ENCODE measurements around the gene FRMD4B. TPM values are rescaled to one million over a fixed set of nuclear protein-coding genes. Genes with fewer than 3 reads are reported as not detected.
A peak's percentile ranks its signal among the peaks of the same experiment; 100 is the strongest.

The FRMD4B gene
- polyA plus RNA-seq, 3 donors = 13.2 to 21.0 (median 19.6) TPM

- Histone ChIP-seq H3K27me3 (ENCODE audit: control insufficient read depth in 2 of 2, insufficient read depth in 2 of 2, low read length in 2 of 2) (no peaks in the 10 kb centered on the region), H2AFZ (ENCODE audit: insufficient read depth, low read depth, low read length, poor library complexity, severe bottlenecking) (peak overlapping the region; percentile 24), H3K36me3 (replicated peaks in 1 of 2; ENCODE audit: control insufficient read depth in 1 of 2, insufficient read depth in 2 of 2, low read length in 2 of 2) (no peaks in the 10 kb centered on the region), H3K27ac (ENCODE audit: low read depth in 1 of 2, low read length in 2 of 2) (no peak overlapping the region), H3K9me3 (replicated peaks in 1 of 2; ENCODE audit: control insufficient read depth in 1 of 2, insufficient read depth in 1 of 2, low read length in 2 of 2) (no peaks in the 10 kb centered on the region), H3K4me2 (replicated peaks; ENCODE audit: extremely low read depth, low read length, poor library complexity, severe bottlenecking) (peak overlapping the region; percentile 58), H4K20me1 (ENCODE audit: insufficient read depth, low read length) (no peaks in the 10 kb centered on the region), H3K4me1 (ENCODE audit: control insufficient read depth in 1 of 2, insufficient read depth in 2 of 2, low read length in 2 of 2) (peaks cover 13 to 23% of the 10 kb centered on the region in 2 donors), H3K9ac (ENCODE audit: insufficient read depth, low read length, poor library complexity, severe bottlenecking) (no peak overlapping the region), H3K4me3 (replicated peaks in 1 of 3; ENCODE audit: low read depth in 2 of 3, low read length in 3 of 3) (peak overlapping the region in 2 of 3 experiments; percentile 11 to 46), H3K79me2 (ENCODE audit: insufficient read depth, low read length) (no peaks in the 10 kb centered on the region)
- peaks cover 0 to 4% (median 0%) of the 10 kb centered on the region in 3 donors for H3K27me3 Mint-ChIP-seq (ENCODE audit: low read depth in 3 of 3)
- peak in 1 of 3 donors; percentile 10 for DNase-seq
- no peak for TF ChIP-seq CTCF (IDR thresholded peaks at IDR 0.05)
- 5% methylated on average over 16 of the region's 17 CpGs for WGBS (ENCODE audit: insufficient coverage)
- peak overlapping the region; percentile 58 to 88 for H3K4me3 Mint-ChIP-seq
- H3K27ac Mint-ChIP-seq = peak overlapping the region in 5 of 7 donors; percentile 14 to 70 (median 25)
- H3K9me3 Mint-ChIP-seq = peaks cover 0 to 2% (median 0%) of the 10 kb centered on the region in 7 donors
- intact Hi-C loops (cut with micrococcal nuclease) = no loop called here
- peaks cover 9 to 13% of the 10 kb centered on the region in 2 donors for H3K36me3 Mint-ChIP-seq
- peaks cover 34% of the 10 kb centered on the region for H3K4me1 Mint-ChIP-seq
These were observed 15.6 kb downstream of the FRMD4B start for GRCh38 chr3:69370156-69370883.

GRCh38 chr3:69368129-69368741 is 17.7 kb downstream of the FRMD4B start:
- Histone ChIP-seq H3K9ac (ENCODE audit: insufficient read depth, low read length, poor library complexity, severe bottlenecking) (no peak overlapping the region), H4K20me1 (ENCODE audit: insufficient read depth, low read length) (no peaks in the 10 kb centered on the region), H3K9me3 (replicated peaks in 1 of 2; ENCODE audit: control insufficient read depth in 1 of 2, insufficient read depth in 1 of 2, low read length in 2 of 2) (no peaks in the 10 kb centered on the region), H3K27me3 (ENCODE audit: control insufficient read depth in 2 of 2, insufficient read depth in 2 of 2, low read length in 2 of 2) (no peaks in the 10 kb centered on the region), H3K79me2 (ENCODE audit: insufficient read depth, low read length) (no peaks in the 10 kb centered on the region), H3K4me2 (replicated peaks; ENCODE audit: extremely low read depth, low read length, poor library complexity, severe bottlenecking) (no peak overlapping the region), H3K27ac (ENCODE audit: low read depth in 1 of 2, low read length in 2 of 2) (no peak overlapping the region), H3K4me3 (replicated peaks in 1 of 3; ENCODE audit: low read depth in 2 of 3, low read length in 3 of 3) (no peak overlapping the region), H3K4me1 (ENCODE audit: control insufficient read depth in 1 of 2, insufficient read depth in 2 of 2, low read length in 2 of 2) (peaks cover 22 to 30% of the 10 kb centered on the region in 2 donors), H2AFZ (ENCODE audit: insufficient read depth, low read depth, low read length, poor library complexity, severe bottlenecking) (no peak overlapping the region), H3K36me3 (replicated peaks in 1 of 2; ENCODE audit: control insufficient read depth in 1 of 2, insufficient read depth in 2 of 2, low read length in 2 of 2) (no peaks in the 10 kb centered on the region)
- H3K4me3 Mint-ChIP-seq = no peak overlapping the region
- H3K27ac Mint-ChIP-seq = peak overlapping the region in 1 of 7 donors; percentile 72
- DNase-seq = no peak
- no peak for TF ChIP-seq CTCF (IDR thresholded peaks at IDR 0.05)
- intact Hi-C loops (cut with micrococcal nuclease) = no loop called here
- peaks cover 9 to 13% of the 10 kb centered on the region in 2 donors for H3K36me3 Mint-ChIP-seq
- peaks cover 0 to 2% (median 0%) of the 10 kb centered on the region in 7 donors for H3K9me3 Mint-ChIP-seq
- peaks cover 0 to 4% (median 0%) of the 10 kb centered on the region in 3 donors for H3K27me3 Mint-ChIP-seq (ENCODE audit: low read depth in 3 of 3)
- WGBS (ENCODE audit: insufficient coverage) = 0% methylated on average over 1 of the region's 5 CpGs
- H3K4me1 Mint-ChIP-seq = peaks cover 45% of the 10 kb centered on the region
